Measurements from ENCODE around the gene SYNPO.

SYNPO gene

DNA sequence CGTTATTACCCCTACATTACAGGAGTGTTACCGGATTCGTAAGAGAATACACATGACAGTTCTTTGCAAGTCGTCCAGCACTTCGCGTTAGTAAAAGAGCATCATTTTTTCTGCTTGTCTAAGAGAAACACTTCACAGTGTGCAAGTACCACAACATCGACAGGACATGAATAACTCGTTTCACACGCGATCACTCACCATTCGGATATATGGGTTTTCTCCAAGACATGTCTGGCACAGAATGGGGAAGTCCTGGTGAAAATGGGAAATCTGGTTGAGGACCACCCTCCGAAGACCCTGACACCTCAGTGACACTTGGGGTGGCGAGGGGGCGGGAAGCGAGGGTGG lies 59.8 kb downstream of the SYNPO start:
- no peak for DNase-seq (ENCODE audit: low read depth)

DNA sequence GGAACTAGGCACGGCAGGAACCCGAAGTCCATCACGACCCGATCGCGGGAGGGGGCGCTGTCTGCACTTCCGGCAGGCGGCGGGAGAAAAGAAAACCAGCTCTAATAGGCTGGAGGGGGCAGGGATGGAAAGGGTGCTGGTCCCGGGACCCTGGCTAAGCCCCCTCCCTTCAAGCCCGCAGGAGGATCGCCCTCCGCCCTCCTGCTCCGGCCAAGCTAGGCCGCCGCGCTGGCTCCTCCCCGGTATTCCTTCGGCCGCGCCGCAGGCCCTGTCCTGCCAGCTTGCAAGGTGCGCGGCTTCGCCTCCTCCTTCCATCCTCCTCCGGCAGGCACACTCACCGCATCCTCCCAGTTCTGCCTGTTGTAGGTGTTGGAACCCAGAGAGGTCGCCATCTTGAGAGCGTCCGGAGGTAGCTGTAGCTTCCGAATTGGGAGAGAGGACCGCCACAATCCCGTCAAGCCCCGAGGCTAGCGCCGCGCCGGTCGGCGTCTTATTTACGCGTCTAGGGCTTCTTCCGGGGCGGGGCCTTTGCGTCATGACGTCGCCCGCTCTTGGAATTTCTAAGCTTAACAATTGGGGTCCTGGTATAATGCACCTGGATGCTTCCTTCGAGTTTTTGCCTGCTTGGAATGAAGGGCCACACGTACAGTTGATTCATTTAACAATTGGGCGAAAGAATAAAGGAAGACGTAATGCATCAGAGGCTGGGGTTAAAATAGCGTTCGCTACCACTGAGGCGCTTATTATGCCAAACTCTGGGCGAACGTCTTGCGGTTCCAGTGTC lies 60.3 kb downstream of the SYNPO start, which contains the start of gene RBM22:
Gene RBM22, minus strand, starts transcription at position 469 of the 784 bp plus-strand sequence. Its CDS starts 77 bp downstream, at position 392.
- DNase-seq (ENCODE audit: low read depth) = peak; percentile 85

DNA sequence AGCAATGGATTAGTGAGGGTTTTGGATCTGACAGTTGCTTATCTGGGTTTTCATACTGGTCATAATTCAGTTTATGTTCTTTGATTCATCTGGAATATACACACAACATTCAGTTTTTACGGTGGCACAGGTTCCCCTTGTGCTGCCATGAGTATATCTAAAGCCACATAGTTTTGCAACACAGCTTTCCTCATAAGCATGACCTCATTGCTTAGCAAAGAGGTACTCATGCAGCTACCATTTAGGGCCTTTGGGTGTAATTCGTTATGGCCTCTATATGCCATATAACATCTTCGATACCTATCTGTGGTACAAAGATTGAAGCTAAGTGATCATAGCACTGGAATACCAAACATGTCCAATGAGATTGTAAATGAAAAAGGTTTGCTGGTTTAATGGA lies 63.3 kb downstream of the SYNPO start:
- no peak for DNase-seq (ENCODE audit: low read depth)

DNA sequence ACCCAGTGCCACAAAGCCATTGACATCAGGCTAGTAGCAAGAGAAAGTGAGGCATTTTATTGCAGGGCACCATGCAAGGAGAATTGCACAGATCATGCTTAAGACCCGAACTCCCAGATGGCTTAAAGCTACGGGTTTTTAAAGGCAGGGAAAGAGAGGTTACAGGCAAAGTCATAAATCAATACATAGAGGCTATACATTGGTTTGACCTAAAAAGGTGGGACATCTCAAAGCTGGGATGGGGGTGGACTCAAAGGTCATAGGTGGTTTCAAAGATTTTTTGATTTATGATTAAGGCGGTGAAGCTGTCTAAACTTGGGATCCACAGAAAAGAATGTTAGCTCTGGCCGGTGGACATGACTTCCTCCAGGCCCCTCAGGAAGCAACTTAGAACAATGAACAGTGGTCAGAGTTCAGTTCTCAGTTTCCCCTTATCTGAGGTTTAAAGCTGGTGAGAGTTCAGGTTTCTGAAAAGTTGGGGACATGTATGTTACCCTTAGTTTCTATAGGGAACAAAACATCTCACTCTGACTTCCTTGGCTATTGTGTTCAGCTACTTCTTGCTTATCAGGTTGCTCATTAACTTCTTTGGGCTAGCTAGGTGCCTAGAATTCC lies 66.4 kb downstream of the SYNPO start:
- no peak for DNase-seq (ENCODE audit: low read depth)
